Amniotic epithelial cell (primary cell): ENCODE results near the gene MECR.

ENCODE experiments used
- DNase-seq: peaks from one replicate; pipeline ENCODE4 v3.0.0-alpha.2; 2010; ENCODE audit warnings: low read depth

Gene MECR, protein sequence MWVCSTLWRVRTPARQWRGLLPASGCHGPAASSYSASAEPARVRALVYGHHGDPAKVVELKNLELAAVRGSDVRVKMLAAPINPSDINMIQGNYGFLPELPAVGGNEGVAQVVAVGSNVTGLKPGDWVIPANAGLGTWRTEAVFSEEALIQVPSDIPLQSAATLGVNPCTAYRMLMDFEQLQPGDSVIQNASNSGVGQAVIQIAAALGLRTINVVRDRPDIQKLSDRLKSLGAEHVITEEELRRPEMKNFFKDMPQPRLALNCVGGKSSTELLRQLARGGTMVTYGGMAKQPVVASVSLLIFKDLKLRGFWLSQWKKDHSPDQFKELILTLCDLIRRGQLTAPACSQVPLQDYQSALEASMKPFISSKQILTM

DNA sequence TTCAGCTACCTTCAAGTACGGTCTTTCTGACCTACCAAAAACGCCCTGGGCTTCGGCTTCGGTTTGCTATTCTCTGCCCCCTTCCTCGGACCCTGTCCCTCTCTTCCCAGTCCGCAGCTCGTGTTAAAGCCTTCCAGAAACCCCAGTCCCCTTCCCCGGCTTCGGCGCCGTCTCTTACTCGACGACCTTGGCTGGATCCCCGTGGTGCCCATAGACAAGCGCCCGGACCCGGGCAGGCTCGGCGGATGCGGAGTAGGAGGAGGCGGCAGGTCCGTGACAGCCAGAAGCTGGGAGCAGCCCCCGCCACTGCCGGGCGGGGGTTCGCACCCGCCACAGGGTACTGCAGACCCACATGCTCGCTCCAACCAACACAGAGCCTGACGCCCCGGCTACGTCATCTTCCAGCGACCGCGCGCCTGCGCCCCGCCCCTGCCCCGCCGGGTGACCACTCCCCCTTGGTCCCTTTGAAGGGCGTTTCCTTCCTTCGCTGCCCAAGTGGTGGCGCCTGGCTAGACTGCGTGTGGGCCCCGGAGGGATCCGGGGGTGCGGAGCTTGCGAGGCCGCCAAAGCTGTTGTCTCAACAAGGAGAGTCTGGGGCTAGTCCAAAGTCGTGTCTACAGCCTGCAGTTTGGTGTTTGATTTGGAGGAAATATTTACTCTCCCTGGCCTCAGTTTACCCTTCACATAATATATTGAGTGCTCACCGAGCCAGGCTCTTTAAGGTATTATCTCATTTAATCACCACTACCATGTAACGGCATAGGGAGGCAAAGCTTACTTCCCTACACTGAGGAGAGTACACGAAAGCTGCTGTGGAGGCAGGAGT is at the start of gene MECR:
Gene MECR, minus strand, starts transcription at position 382 of the 826 bp plus-strand sequence. Its CDS starts 28 bp downstream, at position 354.
- peak; percentile 84 for DNase-seq

DNA sequence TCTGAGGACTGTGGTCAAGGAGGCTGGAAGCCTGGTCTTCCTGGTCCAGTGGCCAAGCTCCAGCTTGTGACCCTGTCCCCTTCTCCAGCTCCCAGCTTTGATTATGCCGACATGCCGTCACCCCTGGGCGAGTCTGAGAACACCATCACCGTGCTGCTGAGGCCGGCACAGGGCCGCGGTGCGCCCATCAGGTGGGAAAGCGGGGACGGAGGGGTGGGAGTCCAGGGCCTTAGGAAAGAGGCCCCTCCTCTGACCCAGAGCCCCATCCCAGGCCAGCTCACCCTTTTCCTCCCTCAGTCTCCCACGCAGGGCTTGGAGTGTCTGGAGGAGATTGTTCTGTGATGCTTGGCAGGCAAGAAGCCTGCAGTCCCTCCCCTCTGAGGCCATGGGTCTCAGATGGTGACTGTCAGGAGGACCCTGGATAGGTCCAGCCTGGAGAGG is 49.2 kb upstream of the MECR start:
- DNase-seq = no peak

DNA sequence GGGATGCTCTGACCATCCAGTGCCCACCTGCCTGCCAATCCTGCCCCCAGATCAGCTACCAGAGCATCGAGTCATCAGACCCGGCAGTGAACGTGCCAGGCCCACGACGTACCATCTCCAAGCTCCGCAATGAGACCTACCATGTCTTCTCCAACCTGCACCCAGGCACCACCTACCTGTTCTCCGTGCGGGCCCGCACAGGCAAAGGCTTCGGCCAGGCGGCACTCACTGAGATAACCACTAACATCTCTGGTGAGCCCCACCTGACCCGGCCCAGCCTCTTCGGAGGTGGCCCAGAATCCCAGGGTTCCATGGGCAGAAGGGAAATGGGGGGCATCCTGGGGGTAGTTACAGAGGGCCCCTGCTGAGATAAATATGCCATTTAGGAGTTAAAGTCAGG is 48.7 kb upstream of the MECR start:
- DNase-seq = no peak

DNA sequence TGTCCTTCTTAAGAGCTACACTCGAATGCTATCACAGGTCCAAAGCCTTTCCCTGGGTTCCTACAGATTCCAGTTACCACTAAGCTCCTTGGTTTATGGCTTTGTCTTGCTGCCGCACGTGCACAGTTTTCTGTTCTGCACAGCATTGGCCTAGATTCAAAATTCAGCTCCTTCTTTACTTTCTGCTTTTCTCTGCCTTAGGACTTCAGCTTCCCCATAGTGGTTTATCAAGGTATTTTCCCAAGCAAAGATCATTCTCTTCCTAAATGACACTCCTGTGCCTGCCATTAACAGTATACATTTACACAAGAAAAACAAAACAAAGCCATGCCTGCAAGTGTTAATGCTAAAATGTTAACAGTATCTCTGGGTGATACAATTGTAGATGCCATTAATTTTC is 47.4 kb upstream of the MECR start:
- no peak for DNase-seq

DNA sequence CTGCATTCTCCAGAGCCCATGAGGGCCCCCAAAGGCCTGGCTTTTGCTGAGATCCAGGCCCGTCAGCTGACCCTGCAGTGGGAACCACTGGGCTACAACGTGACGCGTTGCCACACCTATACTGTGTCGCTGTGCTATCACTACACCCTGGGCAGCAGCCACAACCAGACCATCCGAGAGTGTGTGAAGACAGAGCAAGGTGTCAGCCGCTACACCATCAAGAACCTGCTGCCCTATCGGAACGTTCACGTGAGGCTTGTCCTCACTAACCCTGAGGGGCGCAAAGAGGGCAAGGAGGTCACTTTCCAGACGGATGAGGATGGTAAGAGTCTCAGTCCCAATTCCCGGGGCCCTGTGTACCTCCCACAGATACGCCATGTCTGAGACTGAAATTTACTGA is 44.7 kb upstream of the MECR start:
- no peak for DNase-seq

DNA sequence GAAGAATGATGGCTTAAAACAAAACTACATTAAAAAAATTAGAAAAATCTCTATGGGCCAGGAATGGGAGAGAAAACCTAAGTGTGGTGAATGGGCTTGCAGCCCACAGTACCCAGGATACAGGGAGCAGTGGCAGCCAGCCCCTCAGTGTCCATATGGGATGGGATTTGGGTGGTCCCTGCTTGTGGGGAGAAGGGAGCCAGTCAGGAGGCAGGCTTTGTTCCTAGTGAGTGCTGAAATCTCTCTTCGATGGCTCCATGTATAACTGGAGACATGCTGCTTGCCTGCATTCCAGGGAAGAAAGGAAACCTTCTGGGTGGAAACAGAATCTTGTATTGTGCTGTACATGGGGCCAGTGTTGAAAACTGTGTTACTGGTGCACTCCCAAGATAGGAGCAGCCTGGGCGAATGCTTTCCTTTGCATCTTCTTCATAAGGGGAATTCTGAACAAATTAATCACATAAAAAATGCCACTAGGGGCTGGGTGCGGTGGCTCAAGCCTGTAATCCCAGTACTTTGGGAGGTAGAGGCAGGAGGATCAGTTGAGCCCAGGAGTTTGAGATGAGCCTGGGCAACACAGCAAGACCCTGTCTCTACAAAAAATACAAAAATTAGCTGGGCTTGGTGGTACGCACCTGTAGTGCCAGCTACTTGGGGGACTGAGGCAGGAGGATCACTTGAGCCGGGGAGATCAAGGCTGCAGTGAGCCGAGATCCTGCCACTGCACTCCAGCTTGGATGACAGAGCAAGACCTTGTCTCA is 41.6 kb upstream of the MECR start:
- no peak for DNase-seq

DNA sequence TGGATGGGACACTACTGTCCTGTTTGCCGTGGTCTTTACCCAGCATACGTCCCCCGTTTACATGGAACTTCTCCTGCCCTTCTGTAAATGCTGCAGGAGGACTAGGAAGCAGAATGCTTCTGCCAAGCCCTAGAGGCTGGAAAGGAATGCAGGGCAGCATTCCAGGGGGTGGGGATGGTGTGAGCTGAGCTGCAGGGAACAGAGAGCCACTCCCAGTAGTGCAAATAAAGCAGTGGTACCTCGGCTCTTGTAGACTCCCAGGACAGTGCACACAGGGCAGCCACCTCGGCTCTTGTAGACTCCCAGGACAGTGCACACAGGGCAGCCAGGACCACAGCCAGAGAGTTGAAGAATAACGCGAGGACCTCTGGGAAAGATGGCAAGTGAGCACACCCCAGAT is 41.0 kb upstream of the MECR start:
- DNase-seq = peak; percentile 67

DNA sequence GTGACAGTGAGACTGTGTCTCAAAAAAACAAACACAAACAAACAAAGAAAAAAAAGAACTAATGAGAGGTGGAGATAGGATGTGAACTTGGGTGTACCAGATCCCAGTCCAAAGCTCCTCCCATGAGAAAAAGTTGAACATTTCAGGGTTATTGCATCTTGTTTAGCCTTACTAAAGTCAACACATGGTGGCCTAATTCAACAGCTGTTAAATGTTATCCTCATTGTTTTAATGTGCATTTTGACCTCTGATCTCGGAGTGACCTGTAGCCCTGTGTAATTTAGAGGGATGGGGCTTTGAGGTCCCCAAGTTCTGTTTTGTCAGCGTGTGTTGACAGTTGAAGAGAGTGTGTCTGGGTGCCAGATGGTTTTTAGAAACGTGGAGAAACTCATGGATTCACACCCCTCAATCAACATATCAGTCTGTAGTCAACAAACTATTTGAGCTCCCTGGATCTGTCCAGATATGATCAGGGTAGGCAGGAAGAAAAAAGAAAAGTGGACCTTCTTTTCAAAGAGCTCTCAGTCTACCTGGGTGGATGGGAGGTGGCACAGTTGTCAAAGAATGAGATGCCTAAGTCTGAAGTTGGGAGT is 40.3 kb upstream of the MECR start:
- DNase-seq = no peak

DNA sequence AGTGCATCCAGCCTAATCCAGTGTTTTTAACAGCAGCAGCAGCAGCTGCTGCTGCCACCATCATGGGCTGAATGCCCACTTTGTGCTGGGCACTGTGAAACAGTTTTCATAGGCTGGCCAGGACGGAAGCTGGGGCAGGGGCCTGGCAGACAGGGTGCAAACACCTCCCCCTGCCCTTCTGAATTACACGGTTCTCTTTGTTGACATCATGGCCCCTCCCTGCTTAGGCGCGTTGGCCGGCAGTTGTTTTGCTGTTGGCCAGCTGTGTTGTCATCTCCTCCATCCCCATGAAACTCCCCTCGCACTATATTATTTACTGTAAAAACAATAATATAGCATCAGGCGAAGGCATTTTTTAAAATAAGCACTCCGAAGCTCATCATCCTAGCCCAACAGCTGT is 38.6 kb upstream of the MECR start:
- DNase-seq = no peak

DNA sequence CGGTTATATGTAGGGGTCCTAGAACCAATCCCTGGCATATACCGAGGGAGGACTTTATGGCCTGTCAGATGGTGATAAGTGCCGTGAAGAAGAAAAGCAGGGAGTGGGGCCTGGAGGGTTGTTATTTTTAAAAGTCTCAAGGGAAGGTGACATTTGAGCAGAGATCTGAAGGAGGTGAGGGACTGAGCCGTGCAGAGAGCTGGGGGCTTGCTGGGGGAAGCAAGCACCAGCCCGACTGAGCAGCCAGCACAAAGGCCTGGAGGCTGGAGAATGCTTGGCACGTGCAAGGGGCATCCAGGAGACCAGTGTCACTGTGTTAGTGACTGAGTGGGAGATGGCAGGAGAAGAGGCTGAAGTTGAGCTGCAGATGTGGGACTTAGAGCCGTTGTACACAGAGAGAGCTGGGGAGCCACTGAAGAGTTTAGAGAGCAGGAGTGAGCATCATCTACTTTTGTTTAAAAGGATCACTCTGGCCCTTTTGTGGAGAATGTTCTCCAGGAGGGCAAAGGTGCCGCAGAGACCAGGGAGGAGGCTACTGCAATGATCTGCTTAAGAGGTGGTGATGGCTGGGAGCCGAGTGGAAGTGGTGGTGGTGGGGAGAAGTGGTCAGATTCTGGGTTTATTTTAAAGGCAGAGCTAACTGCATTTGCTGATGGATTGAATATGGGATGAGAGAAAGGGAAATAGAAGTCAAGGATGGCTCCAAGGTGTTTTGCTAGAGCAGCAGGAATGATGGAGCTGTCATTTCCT is 36.8 kb upstream of the MECR start:
- no peak for DNase-seq

DNA sequence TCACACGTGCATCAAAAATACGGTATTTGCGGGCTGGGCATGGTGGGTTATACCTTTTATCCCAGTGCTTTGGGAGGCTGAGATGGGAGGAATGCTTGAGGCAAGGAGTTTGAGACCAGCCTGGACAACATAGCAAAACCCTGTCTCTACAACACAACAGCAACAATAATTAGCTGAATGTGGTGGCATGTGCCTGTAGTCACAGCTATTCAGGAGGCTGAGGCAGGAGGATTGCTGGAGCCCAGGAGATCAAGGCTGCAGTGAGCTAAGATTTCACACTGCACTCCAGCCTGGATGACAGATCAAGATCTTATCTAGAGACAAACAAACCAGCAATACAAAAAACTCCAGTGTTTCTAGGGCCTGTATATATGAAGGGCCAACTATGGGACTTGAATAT is 36.2 kb upstream of the MECR start:
- no peak for DNase-seq

DNA sequence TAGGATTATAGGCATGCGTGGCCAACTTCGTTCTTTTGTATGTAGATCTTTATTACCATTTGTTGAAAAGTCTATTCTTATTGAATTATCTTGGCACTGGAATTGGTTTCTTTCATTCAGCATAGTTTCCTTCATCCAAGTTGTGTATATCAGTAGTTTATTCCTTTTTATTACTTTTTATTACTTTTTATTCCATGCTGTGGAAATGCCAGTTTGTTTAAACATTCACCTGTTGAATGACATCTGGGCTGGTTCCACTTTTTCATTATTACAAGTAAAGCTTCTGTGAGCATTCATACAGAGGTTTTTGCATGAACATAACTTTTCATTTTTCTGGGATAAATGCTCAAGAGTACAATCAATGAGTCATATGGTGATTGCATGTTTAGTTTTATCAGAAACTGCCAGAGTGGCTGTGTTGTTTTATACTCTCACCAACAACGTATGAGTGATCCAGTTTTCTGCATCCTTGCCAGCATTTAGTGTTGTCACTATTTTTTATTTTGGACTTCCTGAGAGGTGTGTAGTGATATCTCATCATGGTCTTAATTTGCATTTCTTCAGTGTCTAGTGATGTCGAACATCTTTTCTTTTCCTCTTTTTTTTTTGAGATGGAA is 34.1 kb upstream of the MECR start:
- DNase-seq = peak; percentile 81

DNA sequence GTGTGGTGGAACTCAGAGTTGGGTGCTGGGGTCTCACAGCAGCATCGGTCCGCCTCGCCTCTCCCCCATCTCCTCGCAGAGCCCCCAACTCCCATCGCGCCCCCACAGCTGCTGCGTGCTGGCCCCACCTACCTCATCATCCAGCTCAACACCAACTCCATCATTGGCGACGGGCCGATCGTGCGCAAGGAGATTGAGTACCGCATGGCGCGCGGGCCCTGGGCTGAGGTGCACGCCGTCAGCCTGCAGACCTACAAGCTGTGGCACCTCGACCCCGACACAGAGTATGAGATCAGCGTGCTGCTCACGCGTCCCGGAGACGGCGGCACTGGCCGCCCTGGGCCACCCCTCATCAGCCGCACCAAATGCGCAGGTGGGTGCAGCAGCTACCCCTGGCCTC is 29.8 kb upstream of the MECR start:
- no peak for DNase-seq

DNA sequence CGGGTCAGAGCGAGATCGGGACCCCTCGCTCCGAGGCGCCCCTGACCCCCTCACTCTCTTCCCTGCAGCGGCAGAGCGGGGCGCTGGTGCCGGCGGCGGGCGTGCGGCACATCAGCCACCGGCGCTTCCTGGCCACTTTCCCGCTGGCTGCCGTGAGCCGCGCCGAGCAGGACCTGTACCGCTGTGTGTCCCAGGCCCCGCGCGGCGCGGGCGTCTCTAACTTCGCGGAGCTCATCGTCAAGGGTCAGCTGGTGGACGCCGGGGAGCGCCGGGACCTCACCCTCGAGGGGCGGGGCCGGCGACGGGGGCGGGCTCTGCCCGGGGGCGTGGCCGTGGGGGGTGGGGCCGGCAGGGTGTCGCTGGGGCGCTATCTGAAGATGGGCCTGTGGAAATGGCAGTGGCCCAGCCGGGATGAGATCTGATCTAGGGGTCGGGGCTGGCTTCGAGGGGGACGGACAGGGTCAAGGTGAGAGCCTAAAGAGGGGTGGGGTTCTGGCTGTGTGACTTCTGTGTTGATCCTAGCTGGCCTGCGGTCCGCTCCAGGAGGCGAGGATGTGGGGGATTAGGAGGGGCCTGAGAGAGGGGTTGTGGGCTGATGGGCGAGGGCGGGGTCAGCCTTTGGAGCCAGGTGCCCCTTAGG is 29.2 kb upstream of the MECR start:
- peak; percentile 61 for DNase-seq

DNA sequence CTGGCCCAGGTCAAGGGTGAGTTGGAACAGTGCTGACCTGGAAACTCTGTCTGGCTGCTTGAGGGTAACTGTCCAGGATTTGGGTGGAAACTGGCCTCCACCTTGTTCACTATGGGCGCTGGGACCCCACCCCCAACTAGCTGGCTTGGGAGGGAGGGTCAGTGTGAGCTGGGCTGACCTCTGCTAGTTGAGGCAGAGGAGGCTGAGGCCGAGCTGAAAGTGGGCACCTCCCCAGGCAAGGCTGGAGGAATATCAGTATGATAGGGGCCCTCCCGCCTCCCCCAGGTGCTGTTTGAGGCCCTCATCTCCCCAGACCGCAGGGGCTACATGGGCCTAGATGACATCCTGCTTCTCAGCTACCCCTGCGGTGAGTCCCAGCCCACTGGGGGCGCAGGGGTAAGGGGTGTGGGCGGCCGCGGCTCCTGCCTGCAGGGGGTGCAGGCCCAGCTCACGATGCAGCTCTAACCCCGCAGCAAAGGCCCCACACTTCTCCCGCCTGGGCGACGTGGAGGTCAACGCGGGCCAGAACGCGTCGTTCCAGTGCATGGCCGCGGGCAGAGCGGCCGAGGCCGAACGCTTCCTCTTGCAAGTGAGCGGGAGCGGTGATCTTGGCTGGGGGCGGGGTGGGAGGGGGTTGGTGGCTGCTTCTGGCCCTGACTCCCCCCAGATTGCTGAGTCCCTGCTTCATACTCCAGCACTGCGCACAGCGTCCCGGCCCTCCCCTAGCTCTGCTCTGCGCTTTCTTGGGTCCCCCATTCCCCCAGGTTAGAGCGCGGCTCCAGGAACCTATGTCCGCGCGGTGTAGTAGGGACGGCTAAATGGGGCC is 28.5 kb upstream of the MECR start:
- DNase-seq = no peak

DNA sequence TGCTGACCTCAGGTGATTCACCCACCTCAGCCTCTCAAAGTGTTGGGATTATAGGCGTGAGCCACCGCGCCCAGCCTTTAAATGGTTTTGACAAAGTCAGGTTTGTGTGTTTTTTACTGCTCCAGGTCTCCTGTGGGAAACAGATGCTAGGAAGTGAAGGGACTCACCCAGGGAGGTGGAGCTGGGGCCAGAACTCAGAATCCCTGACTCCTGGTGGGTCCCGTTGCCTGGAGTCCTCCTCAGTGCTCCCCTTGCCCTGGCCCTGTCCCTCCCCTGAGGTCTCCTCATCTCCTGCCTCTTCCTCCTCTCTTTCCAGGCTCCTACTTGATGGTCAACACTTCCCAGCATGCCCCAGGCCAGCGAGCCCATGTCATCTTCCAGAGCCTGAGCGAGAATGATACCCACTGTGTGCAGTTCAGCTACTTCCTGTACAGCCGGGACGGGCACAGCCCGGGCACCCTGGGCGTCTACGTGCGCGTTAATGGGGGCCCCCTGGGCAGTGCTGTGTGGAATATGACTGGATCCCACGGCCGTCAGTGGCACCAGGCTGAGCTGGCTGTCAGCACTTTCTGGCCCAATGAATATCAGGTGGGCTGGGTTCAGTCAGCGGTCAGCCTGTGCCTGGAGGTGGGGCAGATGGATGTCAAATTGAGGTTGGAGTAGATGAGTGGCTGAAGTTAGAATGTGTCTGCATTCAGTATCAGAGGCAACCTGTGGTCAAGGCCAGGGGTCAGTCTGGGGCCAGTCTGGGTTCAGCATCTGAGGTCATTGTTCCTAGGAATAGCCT is 27.6 kb upstream of the MECR start:
- DNase-seq = peak; percentile 67

DNA sequence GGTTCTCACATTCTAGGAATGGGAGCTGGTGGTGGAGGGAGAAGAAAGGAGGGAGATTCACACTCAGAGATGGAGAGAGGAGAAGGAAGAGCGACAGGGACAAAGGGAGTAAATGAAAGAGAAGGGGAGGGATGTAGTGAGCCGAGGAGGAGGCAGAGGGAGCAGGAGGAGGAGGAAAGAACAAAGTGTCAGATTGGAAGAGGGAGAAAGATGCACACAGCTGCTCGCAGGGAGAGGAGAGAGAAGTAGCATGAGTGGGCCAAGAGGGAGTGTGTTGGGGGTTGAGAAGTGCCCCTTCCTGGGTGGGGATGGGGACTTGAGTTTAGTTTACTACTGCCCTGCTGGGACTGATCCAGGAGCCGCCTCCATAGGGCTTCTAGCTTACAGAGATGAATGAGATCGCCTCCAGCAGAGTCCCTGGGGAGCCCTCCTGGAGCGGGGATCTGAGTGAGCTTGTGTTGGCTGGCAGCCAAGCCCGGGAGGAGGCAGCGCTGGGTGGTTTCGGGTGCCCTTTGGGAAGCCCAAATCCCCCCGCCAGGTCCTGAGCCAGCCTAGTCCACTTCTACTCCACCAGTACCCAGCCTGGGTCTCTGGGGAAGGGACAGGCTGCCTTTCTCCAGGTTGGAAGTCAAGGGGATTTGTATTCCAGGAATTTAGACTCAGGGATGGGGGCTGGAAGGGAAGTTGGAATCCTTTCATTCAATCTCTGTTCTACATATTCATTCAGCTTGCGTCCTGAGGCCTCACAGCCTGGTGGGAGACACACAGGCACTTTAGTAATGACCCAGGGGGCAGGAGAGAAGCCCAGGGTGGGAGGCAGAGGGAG is 26.5 kb upstream of the MECR start:
- DNase-seq = no peak

DNA sequence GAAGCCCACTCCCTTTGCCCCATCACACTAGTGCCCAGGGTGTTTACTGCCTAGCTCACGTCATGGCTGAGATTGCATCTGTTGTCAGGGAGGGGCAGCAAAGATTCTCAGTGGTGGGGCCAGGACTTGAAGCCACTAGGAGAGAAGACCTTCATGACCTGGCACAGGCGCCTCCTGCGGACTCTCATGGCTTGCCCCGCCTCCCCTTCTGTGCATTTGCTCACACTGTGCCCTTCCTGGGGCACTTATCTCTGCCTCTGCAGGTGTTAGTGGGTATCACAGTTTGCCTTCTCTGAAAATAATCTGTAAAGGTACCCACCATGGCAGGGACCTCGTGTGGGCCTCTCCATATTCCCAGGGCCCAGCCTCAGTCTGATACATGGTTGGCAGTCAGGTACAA is 25.7 kb upstream of the MECR start:
- DNase-seq = no peak
